CD4-positive, alpha-beta T cell treated with Interferon alpha-2 for 1 hour (primary cell): ENCODE results near the gene CTDSPL2.
"Not testable (repeated sequence)": the region's sequence is repeated elsewhere in the genome, so short reads cannot be mapped to it uniquely, and the experiment has no call there.

ENCODE experiments used
- DNase-seq, 2 donors: peaks; one replicate each; pipeline ENCODE4 v3.0.0-alpha.2; 2020 to 2022

The CTDSPL2 gene

DNA sequence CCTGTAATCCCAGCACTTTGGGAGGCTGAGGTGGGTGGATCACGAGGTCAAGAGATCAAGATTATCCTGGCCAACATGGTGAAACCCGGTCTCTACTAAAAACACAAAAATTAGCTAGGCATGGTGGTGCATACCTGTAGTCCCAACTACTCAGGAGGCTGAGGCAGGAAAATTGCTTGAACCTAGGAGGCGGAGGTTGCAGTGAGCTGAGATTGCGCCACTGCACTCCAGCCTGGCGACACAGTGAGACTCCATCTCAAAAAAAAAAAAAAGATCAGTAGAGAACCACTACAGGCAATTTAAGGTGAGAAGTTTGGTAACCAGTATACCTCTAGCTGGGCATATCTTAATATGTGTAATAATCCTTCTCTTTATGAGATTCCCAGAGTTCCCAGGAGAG lies 117.3 kb downstream of the CTDSPL2 start:
- not testable (repeated sequence) for DNase-seq

DNA sequence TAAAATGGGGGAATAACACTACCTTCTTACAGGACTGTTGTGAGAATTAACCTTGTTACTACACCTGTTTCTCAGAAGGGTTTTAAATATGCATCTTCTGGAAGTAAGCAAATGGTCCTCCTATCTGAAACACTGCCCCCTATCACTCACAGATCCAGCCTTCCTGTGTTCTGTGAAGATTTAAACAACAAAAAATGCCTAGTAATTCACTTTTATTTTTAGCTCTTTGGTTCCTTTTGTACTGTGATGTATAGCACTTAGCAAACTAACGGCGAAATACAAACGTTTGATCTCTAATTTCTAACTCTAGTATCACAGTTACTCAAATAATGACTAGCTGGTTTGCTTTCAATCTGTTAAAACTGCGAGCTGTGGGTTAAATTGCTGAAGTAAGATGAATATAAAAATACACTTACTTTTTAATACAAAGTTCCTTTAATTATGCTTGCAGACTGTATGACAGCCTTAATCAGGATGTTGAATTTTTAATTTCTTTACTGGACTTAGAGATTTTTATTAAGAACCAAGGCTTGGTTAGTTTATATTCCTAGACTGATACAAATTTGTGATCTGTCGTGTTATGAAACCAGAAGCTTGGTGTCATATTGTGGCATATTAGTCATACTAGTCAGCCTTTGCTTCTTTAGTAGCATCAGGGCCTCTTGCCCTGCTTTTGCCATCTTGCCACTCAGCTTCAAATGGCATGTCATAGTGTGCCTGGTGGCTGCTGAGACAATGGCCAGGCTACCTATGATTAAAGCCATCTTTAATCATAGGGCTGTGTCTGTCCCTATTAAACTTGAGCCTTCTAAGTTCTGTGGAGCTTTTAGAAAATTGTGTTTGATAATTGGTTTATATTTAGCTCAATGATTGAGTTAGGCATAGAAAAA lies 118.7 kb downstream of the CTDSPL2 start:
- peak in 1 of 2 donors; percentile 57 for DNase-seq

DNA sequence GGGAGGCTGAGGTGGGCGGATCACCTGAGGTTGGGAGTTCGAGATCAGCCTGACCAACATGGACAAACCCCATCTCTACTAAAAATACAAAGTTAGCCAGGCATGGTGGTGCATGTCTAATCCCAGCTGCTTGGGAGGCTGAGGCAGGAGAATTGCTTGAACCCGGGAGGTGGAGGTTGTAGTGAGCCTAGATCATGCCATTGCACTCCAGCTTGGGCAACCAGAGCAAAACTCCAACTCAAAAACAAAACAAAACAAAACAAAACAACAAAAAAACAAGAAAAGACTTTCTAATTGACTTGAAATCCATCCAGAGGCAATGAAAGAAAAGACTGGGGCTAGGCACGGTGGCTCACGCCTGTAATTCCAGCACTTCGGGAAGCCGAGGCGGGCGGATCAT lies 121.7 kb downstream of the CTDSPL2 start:
- DNase-seq: not testable (repeated sequence)

- DNase-seq: peak in 1 of 2 donors; percentile 37
These were observed 122.8 kb downstream of the CTDSPL2 start for GRCh38 chr15:44550256-44550655.

DNA sequence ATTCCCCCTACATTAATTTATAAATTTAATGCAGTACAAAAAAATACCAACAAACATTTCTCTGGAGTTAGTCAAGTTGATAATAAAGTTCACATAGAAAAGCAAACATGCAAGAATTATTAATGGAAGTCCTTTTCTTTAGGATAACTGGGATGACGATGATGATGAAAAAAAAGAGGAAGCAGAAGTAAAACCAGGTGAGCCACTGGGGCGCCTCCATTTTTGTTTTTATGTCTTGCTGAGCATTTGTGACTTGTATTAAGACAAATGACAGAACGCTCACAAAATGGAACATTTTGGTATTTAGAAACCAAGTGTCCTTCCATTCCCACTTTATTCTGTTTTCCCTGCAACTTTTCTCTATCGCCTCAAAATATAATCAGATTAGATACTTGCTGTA lies 123.3 kb downstream of the CTDSPL2 start:
- DNase-seq: no peak

DNA sequence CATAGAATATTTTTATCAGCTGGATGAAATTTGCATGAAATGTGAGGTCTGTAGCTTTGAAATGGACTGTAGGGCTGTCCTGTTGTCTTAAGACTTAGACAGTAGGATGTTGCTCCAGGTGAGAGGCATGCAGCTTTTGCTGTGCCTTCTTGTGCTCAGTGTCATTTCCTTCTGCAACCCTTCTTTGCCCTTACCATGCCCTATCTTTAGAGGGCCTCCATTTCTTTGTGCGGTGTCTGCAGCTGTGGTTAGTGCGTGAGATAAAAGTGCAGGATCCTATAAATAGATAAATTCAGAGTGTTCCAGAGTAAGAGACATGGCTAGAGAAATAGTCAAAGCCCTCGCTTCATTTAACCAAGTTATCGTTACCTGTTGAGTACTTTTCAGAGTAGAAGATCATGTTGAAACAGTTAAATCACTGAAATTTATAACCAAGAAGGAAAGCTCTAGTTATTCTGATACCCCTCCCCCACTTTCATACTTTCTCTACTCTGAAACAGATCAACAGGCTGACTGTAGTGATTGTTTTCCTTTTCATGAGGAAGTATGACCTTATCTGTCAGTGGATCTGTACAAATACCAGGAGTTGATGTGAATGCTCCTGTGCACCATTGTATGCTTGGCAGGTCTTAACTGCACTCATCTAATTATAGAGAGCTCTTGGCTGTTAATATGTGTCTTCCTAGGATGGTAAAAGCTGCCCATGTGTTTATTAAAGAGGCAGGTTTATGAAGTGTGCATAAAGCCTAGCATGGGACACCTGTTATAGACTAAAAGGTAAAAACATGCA lies 127.7 kb downstream of the CTDSPL2 start:
- no peak for DNase-seq

GRCh38 chr15:44560926-44561325 lies 133.5 kb downstream of the CTDSPL2 start:
- DNase-seq: not testable (repeated sequence)

DNA sequence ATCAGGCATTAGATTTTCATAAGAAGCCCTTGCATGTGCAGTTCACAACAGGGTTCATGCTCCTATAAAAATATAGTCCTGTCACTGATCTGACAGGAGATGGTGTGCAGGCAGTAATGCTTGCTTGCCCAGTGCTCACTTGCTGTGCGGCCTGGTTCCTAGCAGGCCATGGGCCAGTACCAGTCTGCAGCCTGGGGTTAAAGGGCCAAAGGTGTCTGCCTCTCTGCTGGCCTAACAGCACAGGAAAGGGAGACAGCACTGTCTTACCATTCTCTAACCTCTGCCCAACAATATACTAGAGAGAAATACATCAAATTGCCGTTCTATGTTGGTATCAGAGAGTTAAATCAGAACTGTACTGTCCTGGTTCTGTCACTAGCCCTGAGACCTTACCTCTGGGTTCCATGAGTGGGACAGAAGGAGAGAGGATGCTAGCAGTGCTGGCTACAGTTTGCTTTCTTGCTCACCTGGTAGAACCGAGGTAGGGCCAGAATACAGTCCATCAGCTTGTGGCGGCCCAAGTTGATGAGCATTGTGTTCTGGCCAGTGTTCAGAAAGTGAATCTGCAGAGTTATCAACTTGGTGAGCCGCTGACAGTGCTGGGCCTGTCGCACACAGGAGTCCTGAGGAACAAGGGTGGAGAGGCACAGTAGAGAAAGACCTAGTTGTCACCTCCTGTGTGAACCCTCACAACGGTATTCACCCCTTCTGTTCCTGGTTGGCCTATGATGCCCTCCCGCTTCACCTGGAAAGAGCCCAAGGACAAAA lies 138.1 kb downstream of the CTDSPL2 start:
- DNase-seq: no peak

DNA sequence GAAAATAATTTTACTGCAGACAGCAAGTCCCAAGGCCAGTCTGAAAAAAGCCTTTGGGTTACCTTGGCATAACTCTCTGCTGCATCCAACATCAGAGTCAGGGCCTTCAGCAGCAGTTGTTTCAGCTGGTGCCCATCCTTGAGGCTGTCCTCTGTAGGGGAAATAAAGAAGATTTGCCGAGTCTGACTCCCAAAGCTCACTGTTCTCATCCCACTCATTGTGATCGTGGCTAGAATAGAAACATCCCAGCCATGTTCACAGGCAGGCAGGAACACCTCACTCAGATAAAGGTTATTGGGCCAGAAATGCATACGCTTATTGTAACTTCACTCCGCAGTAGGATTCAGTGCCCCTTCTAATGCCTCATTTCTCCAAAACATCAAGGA lies 138.7 kb downstream of the CTDSPL2 start:
- DNase-seq: no peak

- no peak for DNase-seq
These were observed 140.9 kb downstream of the CTDSPL2 start for GRCh38 chr15:44568338-44568737.

DNA sequence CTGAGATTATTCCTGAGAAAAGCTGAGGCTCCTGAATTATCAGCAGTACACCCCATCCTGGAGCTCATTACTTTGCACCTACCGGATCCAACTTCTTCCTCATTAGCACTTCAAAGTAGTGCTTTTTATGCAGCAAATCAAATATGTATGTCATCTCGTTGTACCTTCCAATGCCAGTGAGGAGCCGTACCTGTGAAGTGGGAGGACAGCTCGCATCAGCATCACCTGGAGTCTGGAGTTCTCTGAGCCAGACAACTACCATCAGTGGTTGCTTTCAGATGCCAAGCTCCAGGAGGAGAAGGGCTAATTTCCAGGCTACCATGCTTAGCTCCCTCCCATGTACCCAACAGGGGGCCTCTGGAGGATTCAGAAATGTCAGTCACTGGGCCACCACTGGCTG lies 141.9 kb downstream of the CTDSPL2 start:
- no peak for DNase-seq

DNA sequence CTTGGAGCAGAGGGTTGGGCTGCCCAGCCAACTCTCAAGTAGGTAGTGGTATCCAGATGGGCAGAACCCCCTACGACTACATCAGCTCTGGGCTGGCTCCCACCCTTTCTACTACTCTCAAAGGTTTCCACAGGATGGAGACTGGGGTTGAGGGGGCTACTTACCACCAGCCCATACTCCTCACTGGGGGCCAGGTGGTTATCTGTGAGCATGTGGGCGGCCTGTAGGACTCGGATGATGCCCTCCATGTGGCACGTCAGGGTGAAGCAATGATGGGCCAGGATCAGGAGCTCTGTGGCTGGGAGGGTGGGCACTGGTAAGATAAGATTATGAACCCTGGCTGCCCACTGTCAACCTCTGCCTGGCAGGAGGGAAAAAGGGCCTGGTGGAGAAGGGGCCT lies 142.9 kb downstream of the CTDSPL2 start:
- no peak for DNase-seq

- no peak for DNase-seq
These were observed 146.0 kb downstream of the CTDSPL2 start for GRCh38 chr15:44573386-44573785.

GRCh38 chr15:44574734-44575133 lies 147.3 kb downstream of the CTDSPL2 start:
- DNase-seq: no peak
